Heart left ventricle (tissue), 16 donors: Measurements from ENCODE around the gene LAMP5. TPM values are rescaled to one million over a fixed set of nuclear protein-coding genes. Genes with fewer than 3 reads are reported as not detected.

ENCODE experiments used
- ATAC-seq, 4 donors: fragments of 200-7000 bp; cut with Tn5 transposase; one replicate each; pipeline ENCODE4 v1.9.1; 2020 to 2022; ENCODE audit warnings: moderate library complexity in 4 of 4, mild to moderate bottlenecking in 3 of 4, moderate number of reproducible peaks in 1 of 4
- DNase-seq, 5 donors: peaks; one replicate each; pipeline ENCODE4 v3.0.0-alpha.2; 2020
- H3K27ac ChIP-seq, 12 donors: fragments of 200-600 bp; sonication (generic) in 4 of 12; one replicate each; pipeline versions ENCODE4 v1.5.0 to v1.8.0; 2016 to 2022; ENCODE audit warnings: mild to moderate bottlenecking in 2 of 12
- H3K27me3 ChIP-seq, 9 donors: fragments of 200-600 bp; sonication (generic) in 2 of 9; one replicate each; pipeline versions ENCODE4 v1.5.1 to v1.8.0; 2016 to 2022; ENCODE audit warnings: mild to moderate bottlenecking in 3 of 9
- H3K36me3 ChIP-seq, 9 donors: fragments of 200-600 bp; sonication (generic) in 2 of 9; one replicate each; pipeline versions ENCODE4 v1.5.0 to v1.8.0; 2018 to 2022; ENCODE audit warnings: mild to moderate bottlenecking in 2 of 9
- H3K4me1 ChIP-seq, 12 donors: fragments of 200-600 bp; sonication (generic) in 4 of 12; one replicate each; pipeline versions ENCODE4 v1.5.0 to v1.8.0; 2016 to 2022; ENCODE audit warnings: mild to moderate bottlenecking in 3 of 12
- H3K4me3 ChIP-seq, 12 donors: fragments of 200-600 bp; sonication (generic) in 4 of 12; one replicate each; pipeline versions ENCODE4 v1.5.0 to v1.8.0; 2017 to 2022; ENCODE audit warnings: mild to moderate bottlenecking in 9 of 12, moderate library complexity in 4 of 12
- H3K9me3 ChIP-seq, 12 donors: fragments of 200-600 bp; sonication (generic) in 4 of 12; one replicate each; pipeline versions ENCODE4 v1.5.0 to v1.8.0; 2016 to 2022; ENCODE audit warnings: mild to moderate bottlenecking in 1 of 12
- CTCF ChIP-seq, 12 donors: fragments of 200-600 bp; sonication (generic) in 4 of 12; IDR thresholded peaks; one replicate each; pipeline versions ENCODE4 v1.5.0 to v1.8.0; 2018 to 2022; ENCODE audit warnings: antibody characterized with exemption in 12 of 12, mild to moderate bottlenecking in 5 of 12
- POLR2A ChIP-seq, 2 donors: fragments of 450-650 bp; IDR thresholded peaks; one replicate each; pipeline ENCODE4 v1.6.1; 2017; ENCODE audit warnings: antibody characterized with exemption in 2 of 2, mild to moderate bottlenecking in 2 of 2, moderate library complexity in 2 of 2
- WGBS, 4 donors: extraction: QIAGEN DNeasy Blood & Tissue Kit in 2 of 4; methylation state at CpG; one replicate each; pipeline versions ENCODE4 v1.1.5 to v1.1.7; 2013 to 2018; 5-methylcytosine and 5-hydroxymethylcytosine counted together
- intact Hi-C, 10 donors: fragments of 100-400 bp; cut with DNase I; formaldehyde crosslinking; loops; one replicate each; pipeline versions ENCODE4 v1.11.1 to v1.14.2; 2022
- polyA plus RNA-seq, 2 donors: library from polyadenylated mRNA; stranded (reverse); fragments of 200-250 nt; gene quantifications; one replicate each; pipeline ENCODE4 v1.2.3, GENCODE V29; 2013
- total RNA-seq, 9 donors: library from RNA; depleted of rRNA in 2 of 9; stranded (reverse); fragments of >200 nt in 2 of 9; fragmentation: NEBNext Ultra II Directional in 3 of 9; extraction: Animal tissue kit (Norgen Biotek cat#: 25700) in 3 of 9; gene quantifications; one replicate each; pipeline versions ENCODE4 v1.1.0 to v1.2.4, GENCODE V29; 2016 to 2023
- donor health status: ischemic (EF 13 %, LVEDD 7.1; RV severe dilation, severe dysfunction).
- donor health status: healthy with polysubstance abuse.
- donor health status: DM: no; HTN: yes; CAD: no.
- donor health status: DM: no; HTN: no; CAD: no.
- donor health status: ischemic (EF 25% LVEDD 6.9; RV normal size, moderate dysfunction).
- donor health status: ischemic (EF 25% LVEDD 5.7; RV mildly dilated, moderate dysfunction).
- donor health status: healthy.
- donor health status: DM: yes; HTN: yes; CAD: no.
- donor health status: ischemic (EF 35%, LVEDD 5.7; RV mildly dilated, moderate dysfunction).
- donor health status: nonischemic (EF 11% LVEDD 7.7; RV severe dilation, severe dysfunction).
- donor health status: DM: yes; HTN: yes; CAD: no.
- donor health status: PGD.
- donor health status: ischemic (EF 29% LVEDD 5.4; RV normal size, mild dysfunction).
- donor health status: nonischemic (EF 23%, LVEDD 6.1; RV moderate dilation, normal function).

LAMP5 gene
- total and polyA plus RNA-seq, 11 donors, result 0.04 to 0.42 (median 0.30) TPM; not detected in 7

DNA sequence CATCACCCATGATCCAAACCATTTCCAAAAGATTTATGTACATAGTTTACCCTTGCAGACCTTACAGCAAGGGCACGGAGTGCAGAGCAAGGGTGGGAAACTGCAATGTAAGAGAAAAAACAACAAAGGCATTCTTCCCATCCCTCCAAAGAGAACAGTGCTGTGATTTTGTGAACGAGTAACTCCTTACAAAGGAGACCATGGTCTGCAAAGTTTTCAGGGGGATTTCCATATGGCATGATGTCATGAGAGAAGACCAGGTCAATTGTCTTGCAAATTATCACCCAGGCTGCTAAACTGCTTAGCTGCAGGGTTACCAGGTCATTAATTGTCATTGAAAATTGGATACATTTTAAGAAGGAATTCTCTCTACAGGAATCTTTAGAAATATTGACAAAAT lies 58.3 kb downstream of the LAMP5 start:
- no peak for TF ChIP-seq POLR2A (IDR thresholded peaks at IDR 0.05)
- TF ChIP-seq CTCF (IDR thresholded peaks at IDR 0.05), result no peak
- Histone ChIP-seq H3K27ac (no peak overlapping the region), H3K36me3 (no peaks in the 10 kb centered on the region), H3K9me3 (peaks cover 0 to 6% (median 0%) of the 10 kb centered on the region in 12 donors), H3K27me3 (peaks cover 0 to 37% (median 11%) of the 10 kb centered on the region in 9 donors), H3K4me3 (no peak overlapping the region), H3K4me1 (no peaks in the 10 kb centered on the region)
- intact Hi-C loops, result no loop called here
- DNase-seq, result no peak
- no peak for ATAC-seq
- 8 to 18% (median 14%) methylated on average over 2 of the region's 2 CpGs for WGBS, 4 donors

DNA sequence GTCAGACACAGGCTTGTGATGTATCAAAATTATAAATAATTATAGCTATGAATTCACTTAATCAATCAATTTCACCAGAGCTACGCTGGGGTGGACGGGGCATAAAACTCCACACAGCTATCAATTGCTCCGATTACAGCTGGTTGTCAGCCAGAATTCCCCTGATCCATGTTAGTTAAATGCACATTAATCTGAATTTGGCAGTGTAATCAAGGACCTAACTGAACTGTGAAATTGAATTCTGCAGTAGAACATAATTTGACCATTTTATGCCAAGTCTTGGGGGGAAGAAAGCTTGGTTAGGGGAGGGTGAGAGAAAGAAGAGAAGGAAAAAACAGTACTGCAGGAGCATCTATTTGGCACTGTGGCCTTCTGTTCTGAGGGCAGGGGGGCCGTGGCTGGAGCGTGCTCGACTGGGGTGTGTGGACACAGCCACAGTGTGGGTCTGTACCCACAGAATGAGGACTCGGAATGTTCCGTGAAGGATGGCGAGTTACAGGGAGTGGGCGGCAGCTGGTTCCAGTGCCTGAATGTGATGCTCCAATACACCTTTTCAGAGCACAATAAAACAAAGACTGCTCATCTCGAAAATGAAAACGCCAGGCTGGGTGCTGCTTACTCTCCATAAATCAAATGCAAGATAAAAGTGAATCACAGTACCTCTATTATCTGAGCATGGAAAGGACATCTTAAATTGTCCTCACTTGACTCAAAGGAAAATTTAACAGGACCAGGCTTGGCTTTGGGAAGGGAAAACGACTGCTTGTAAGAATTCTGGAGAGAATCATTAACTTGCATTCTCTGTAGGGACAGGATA lies 59.2 kb downstream of the LAMP5 start:
- H3K27ac ChIP-seq, result no peak overlapping the region
- DNase-seq (no peak), ATAC-seq (no peak)
- H3K36me3 ChIP-seq, result no peaks in the 10 kb centered on the region
- WGBS, 4 donors, result 32 to 51% (median 39%) methylated on average over 13 of the region's 13 CpGs
- TF ChIP-seq POLR2A (IDR thresholded peaks at IDR 0.05) (no peak), CTCF (IDR thresholded peaks at IDR 0.05) (no peak)
- peaks cover 0 to 37% (median 11%) of the 10 kb centered on the region in 9 donors for H3K27me3 ChIP-seq
- H3K9me3 ChIP-seq, result peaks cover 0 to 6% (median 0%) of the 10 kb centered on the region in 12 donors
- intact Hi-C loops, result no loop called here
- H3K4me1 ChIP-seq, result no peaks in the 10 kb centered on the region
- H3K4me3 ChIP-seq, result no peak overlapping the region

DNA sequence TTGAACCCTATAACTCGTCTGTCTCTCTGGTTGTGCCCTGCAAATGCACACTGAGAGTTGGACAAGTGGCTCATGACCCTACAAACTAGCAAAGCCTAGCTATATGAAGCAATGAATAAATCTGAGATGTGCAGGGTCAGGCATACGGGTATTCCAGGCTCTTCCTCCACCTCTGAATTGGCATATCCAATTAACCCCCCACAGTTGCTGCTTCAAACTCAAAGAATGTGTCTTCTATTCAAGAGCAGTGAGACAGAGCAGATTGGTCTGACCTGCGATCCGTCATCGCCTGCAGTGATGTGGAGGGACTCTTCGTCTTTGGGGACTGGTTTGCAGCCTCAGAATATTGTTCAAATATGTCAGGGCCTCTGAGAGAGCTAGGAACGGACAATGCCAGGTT lies 59.8 kb downstream of the LAMP5 start:
- Histone ChIP-seq H3K4me3 (no peak overlapping the region), H3K36me3 (no peaks in the 10 kb centered on the region), H3K27ac (no peak overlapping the region), H3K27me3 (peaks cover 0 to 37% (median 11%) of the 10 kb centered on the region in 9 donors), H3K9me3 (peaks cover 0 to under 1% (median 0%) of the 10 kb centered on the region in 12 donors), H3K4me1 (no peaks in the 10 kb centered on the region)
- WGBS, 4 donors, result 33 to 54% (median 36%) methylated on average over 7 of the region's 7 CpGs
- DNase-seq (no peak), ATAC-seq (no peak)
- TF ChIP-seq POLR2A (IDR thresholded peaks at IDR 0.05), result no peak
- no peak for TF ChIP-seq CTCF (IDR thresholded peaks at IDR 0.05)
- intact Hi-C loops, result no loop called here

- H3K27me3 ChIP-seq, result peaks cover 0 to 37% (median 9%) of the 10 kb centered on the region in 9 donors
- H3K4me3 ChIP-seq, result no peak overlapping the region
- no peaks in the 10 kb centered on the region for H3K9me3 ChIP-seq
- ATAC-seq (no peak), DNase-seq (no peak)
- intact Hi-C loops, result no loop called here
- 72 to 79% (median 75%) methylated on average over 3 of the region's 3 CpGs for WGBS, 4 donors
- TF ChIP-seq POLR2A (IDR thresholded peaks at IDR 0.05) (no peak), CTCF (IDR thresholded peaks at IDR 0.05) (no peak)
- no peaks in the 10 kb centered on the region for H3K4me1 ChIP-seq
- H3K27ac ChIP-seq, result no peak overlapping the region
- H3K36me3 ChIP-seq, result no peaks in the 10 kb centered on the region
Measured at GRCh38 chr20:9574776-9575175, 60.4 kb downstream of the LAMP5 start.
